OCI-LY1 (cell line): Measurements from ENCODE around the gene NPFFR1.

ENCODE experiments used
- EZH2 ChIP-seq: fragments of 200-600 bp; sonication (generic), shearing (Covaris generic); IDR thresholded peaks from 2 replicates; pipeline ENCODE4 v1.8.0; 2017; ENCODE audit warnings: borderline replicate concordance, mixed run types, mild to moderate bottlenecking, antibody characterized with exemption, low read length, moderate library complexity, mixed read lengths
- TF ChIP-seq, protein P1 (sequence below): fragments of 200-600 bp; sonication (generic), shearing (Covaris generic); IDR thresholded peaks from 2 replicates; pipeline ENCODE4 v1.5.1; 2017; ENCODE audit warnings: mild to moderate bottlenecking, antibody characterized with exemption, low read length, moderate library complexity, mixed read lengths

DNA sequence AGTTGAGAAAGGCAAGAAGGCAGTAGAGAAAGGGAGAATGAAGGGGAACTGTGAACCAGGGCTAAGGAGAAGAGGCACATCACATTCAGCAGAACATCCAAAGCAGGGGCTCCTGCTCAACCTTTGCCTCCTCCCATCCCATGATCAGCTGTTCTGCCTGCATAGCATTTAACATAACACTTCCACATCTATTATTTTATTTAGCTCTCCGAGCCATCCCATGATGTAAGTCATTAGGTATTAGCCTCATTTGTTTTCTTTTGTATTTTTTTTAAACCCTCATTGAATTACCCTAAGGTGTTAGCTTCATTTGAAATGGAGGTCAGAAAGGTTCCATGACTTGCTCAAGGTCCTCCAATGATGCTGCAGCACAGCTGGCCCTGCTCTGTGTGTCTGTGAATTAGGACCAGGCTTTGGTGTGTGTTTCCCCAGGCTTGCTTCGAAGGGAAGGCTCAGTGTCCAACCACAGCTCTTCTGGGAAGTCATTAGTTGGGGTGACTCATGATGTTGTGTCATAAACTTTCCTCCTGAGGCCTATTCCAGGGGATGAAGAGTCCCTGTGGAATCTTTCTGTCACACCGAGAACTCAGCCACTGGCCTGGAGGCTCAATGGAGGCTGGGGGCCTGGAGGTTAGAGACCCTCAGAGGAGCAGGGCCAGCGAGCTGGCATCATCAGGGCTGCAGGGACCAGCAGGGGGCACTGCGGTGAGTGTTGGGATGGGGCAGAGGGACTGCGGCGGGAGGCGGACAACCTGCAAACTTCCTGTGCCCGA is 16.5 kb downstream of the NPFFR1 start:
- TF ChIP-seq, protein P1, sequence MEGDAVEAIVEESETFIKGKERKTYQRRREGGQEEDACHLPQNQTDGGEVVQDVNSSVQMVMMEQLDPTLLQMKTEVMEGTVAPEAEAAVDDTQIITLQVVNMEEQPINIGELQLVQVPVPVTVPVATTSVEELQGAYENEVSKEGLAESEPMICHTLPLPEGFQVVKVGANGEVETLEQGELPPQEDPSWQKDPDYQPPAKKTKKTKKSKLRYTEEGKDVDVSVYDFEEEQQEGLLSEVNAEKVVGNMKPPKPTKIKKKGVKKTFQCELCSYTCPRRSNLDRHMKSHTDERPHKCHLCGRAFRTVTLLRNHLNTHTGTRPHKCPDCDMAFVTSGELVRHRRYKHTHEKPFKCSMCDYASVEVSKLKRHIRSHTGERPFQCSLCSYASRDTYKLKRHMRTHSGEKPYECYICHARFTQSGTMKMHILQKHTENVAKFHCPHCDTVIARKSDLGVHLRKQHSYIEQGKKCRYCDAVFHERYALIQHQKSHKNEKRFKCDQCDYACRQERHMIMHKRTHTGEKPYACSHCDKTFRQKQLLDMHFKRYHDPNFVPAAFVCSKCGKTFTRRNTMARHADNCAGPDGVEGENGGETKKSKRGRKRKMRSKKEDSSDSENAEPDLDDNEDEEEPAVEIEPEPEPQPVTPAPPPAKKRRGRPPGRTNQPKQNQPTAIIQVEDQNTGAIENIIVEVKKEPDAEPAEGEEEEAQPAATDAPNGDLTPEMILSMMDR, result peak; percentile 85
- no peak for TF ChIP-seq EZH2
